Breast epithelium (tissue), 3 donors: ENCODE data around the gene SLC12A4.
"Not testable (repeated sequence)": the region's sequence is repeated elsewhere in the genome, so short reads cannot be mapped to it uniquely, and the experiment has no call there.

Experiments used
- CTCF ChIP-seq, 3 donors: fragments of 450-650 bp; IDR thresholded peaks; one replicate each; pipeline ENCODE4 v1.5.1; 2016 to 2017; ENCODE audit warnings: antibody characterized with exemption in 3 of 3, mild to moderate bottlenecking in 3 of 3, moderate library complexity in 3 of 3
- POLR2A ChIP-seq: fragments of 450-650 bp; IDR thresholded peaks from one replicate; pipeline ENCODE4 v1.6.1; 2016; ENCODE audit warnings: antibody characterized with exemption, mild to moderate bottlenecking, moderate library complexity

GRCh38 chr16:67937713-67938112, 30.7 kb downstream of the SLC12A4 start:
- not testable (repeated sequence) for TF ChIP-seq CTCF (IDR thresholded peaks at IDR 0.05); POLR2A
